ENCODE data around the gene ZACN. TPM values are rescaled to one million over a fixed set of nuclear protein-coding genes. Genes with fewer than 3 reads are reported as not detected.
"Not testable (repeated sequence)": the region's sequence is repeated elsewhere in the genome, so short reads cannot be mapped to it uniquely, and the experiment has no call there.

ZACN gene
- not detected in 2 replicates for total RNA-seq (2014; rRNA removed; shearing (Covaris generic); ENCODE audit: low replicate concordance)

DNA sequence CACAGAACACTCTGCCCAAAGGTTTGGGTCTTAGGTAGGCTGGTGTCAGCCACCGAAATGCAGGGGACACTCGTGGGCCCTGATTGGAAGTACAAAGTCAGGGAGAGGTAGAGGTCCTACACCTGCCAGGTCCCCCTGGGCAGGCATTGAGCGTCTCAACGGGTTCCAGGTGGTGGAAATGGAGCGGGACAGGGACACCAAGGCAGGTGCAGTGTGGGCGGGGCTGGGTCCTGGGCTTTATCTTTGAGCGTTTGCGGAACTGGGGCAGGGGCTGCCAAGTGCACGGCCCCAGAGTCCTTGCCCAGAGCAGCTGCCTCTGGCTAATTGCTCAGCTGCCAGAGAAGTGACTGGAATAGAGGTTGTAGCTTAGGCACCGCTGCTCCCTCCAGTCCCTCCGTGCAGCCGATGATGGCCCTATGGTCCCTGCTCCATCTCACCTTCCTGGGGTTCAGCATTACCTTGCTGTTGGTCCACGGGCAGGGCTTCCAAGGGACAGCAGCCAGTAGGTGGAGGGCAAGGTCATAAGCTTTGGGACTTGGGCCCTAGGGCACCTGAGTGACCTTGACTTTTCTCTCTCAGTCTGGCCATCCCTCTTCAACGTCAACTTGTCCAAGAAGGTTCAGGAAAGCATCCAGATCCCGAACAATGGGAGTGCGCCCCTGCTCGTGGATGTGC lies at the start of gene ZACN:
Gene ZACN, plus strand, starts transcription at position 323 of the 675 bp plus-strand sequence. Its CDS starts 83 bp downstream, at position 406.
- H3K4me3 ChIP-seq, result no peak within 1 kb of the TSS
- H3K36me3 ChIP-seq, result peaks cover 5% of the 10 kb centered on the region
- DNase-seq, result no peak
- peaks cover 65% of the 10 kb centered on the region for H3K27me3 ChIP-seq
- H3K9me3 ChIP-seq, result no peaks in the 10 kb centered on the region

- no peak for DNase-seq
- H3K9me3 ChIP-seq, result no peaks in the 10 kb centered on the region
- no peak overlapping the region for H3K4me3 ChIP-seq
- H3K36me3 ChIP-seq, result no peaks in the 10 kb centered on the region; the same call in 1 of the 2 replicates
- no peaks in the 10 kb centered on the region for H3K27me3 ChIP-seq
Measured at GRCh38 chr17:76032073-76032779, 46.8 kb upstream of the ZACN start.

- Histone ChIP-seq H3K9me3 (no peaks in the 10 kb centered on the region), H3K27me3 (no peaks in the 10 kb centered on the region), H3K4me3 (no peak overlapping the region), H3K36me3 (no peaks in the 10 kb centered on the region; the same call in 1 of the 2 replicates)
- no peak for DNase-seq
Measured at GRCh38 chr17:76032780-76033108, 46.2 kb upstream of the ZACN start.

DNA sequence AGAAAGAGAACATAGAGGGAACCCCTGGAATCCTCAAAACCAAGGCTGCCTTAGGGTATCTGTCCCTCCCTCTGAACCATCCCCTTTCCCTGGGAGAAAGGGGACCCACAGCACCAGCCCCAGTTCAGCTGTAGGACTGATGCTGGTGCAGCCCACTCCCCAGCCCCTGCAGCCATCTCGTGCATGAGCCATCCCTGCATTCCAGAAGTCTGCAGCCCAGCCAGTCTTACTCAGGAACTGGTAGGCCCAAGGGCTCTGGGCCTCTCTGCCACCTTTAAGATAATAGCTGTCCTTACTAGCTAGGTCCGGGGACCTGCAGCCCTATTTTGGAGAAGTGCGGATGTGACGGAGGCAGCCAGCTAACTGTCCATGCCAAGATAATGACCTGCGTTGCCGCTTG lies 45.8 kb upstream of the ZACN start:
- Histone ChIP-seq H3K36me3 (peaks cover 4% of the 10 kb centered on the region), H3K4me3 (no peak overlapping the region), H3K9me3 (no peaks in the 10 kb centered on the region), H3K27me3 (no peaks in the 10 kb centered on the region)
- DNase-seq, result no peak

DNA sequence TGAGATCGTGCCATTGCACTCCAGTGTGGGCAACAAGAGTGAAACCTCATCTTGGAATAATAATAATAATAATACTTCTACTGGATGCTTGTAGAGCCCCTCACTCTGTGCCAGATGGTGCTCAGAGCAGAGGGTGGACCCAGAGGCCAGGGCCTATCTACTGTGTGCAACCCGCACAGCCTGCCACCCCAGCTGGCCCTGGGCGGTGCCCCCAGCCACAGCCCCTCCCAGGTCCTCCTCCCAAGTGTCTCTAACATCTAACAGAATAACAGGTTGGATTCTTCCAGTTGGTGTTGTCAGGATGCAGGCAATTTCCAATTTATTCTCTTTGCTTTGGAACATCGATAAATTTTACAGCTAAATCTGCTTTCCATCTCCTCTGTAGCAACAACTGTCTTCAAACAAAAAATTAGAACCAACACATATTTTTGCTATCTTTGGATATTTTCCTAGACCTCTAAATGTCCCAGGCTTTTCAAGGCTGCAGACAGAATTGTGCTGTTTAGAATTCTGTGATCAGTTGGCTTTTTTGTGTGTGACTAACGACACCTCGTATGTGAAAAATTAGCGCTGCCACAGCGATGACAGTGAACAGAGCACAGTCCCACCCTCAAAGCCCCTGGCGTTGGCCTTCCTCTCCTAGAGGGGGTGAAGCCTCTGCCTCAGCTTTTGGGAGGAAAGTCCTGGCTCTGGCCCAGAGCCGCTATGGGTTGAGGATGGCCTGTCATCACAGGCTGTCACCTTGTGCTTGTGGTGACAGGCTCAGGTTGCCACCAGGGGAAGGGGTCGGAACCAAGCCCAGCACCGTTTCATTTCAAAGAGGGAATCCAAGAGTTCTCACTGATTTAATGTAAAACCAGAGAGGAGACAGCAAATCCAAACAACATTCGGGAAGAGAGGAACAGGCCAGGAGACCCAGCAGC lies 44.3 kb upstream of the ZACN start:
- Histone ChIP-seq H3K36me3 (peaks cover 19% of the 10 kb centered on the region), H3K9me3 (no peaks in the 10 kb centered on the region), H3K4me3 (no peak overlapping the region), H3K27me3 (no peaks in the 10 kb centered on the region)
- DNase-seq, result no peak

DNA sequence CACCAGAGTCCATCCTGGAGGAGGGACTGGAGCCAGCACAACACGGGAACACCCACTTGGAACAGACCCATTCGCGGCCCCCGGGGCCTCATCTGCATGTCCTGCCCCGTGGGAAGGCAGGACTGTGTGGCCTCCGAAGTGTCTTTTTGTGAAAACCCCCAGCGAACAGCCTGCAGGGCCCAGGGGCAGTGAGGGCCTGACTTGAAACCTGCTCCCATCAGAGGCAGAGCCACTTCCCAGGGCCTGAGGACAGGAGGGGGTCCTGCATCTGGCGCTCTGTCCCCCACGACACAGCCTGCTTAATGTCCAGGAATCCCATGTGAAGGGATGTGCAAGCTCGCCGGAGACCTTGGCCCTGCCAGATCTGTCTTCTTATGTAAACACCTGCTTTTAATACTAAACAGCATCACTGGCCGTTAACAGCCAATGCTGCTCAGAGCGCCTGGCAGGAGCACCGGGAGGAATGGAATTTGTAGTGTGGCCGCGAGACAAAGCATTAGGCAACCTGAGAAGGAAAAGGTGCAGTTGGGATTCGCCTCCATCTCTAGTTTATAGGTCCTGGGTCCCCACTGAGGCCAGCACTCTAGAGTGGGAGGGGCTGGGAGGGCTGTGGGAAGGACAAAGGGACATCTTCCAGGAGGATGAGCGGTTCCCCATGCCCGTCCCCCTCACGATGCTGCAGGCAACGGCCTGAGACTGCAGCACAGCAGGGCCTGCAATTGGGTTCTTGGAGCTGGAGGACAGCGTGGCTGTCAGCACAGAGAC lies 42.3 kb upstream of the ZACN start:
- no peak overlapping the region for H3K4me3 ChIP-seq

DNA sequence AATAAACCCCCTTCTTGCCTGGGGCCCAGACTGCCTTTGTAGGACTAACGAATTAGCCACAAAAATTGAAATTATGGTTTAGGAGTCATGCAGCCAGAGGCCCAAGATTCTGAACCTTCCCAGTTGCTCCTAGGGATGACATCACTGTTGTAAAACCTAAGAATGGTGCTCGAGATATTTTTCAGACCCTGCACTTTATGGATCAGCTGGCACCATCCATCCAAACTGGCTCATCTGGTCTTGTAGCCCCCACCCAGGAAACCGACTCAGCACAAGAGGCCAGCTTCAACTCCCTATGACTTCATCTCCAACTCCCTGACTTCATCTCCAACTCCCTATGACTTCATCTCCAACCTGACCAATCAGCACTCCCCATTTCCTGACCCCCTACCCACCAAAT lies 40.9 kb upstream of the ZACN start:
- DNase-seq, result no peak
- peaks cover 53% of the 10 kb centered on the region for H3K36me3 ChIP-seq
- H3K4me3 ChIP-seq, result no peak overlapping the region
- H3K27me3 ChIP-seq, result no peaks in the 10 kb centered on the region
- H3K9me3 ChIP-seq, result no peaks in the 10 kb centered on the region

More for the DNA sequence above, 42.3 kb upstream of the ZACN start:
- Histone ChIP-seq H3K9me3 (no peaks in the 10 kb centered on the region), H3K27me3 (no peaks in the 10 kb centered on the region), H3K36me3 (peaks cover 39% of the 10 kb centered on the region)
- DNase-seq, result no peak

GRCh38 chr17:76039121-76039520 lies 39.9 kb upstream of the ZACN start:
- no peak for DNase-seq
- peaks cover 64% of the 10 kb centered on the region for H3K36me3 ChIP-seq
- H3K27me3 ChIP-seq, result no peaks in the 10 kb centered on the region
- H3K9me3 ChIP-seq, result no peaks in the 10 kb centered on the region
- no peak overlapping the region for H3K4me3 ChIP-seq

DNA sequence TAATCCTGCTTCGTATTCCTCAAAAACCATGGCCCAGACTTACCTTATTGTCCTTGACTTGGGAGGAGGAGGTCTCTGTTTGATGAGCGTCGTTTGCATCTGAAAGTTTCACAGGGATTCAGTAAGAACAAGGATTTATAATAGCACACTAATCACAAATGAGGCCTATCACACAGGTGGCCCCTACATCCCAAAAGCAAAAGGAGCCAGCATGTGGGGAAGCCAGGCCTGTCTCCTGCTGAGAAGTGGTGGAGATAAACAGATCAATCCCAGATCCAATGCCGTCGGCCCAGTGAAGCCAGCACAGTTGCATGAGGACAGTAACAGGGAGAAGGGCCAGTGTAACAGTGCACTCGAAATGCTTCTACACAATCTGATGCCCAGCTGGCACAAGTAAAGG lies 38.6 kb upstream of the ZACN start:
- H3K4me3 ChIP-seq, result no peak overlapping the region
- H3K9me3 ChIP-seq, result no peaks in the 10 kb centered on the region
- no peaks in the 10 kb centered on the region for H3K27me3 ChIP-seq
- H3K36me3 ChIP-seq, result peaks cover 74% of the 10 kb centered on the region
- no peak for DNase-seq

- not testable (repeated sequence) for H3K4me3 ChIP-seq, H3K27me3 ChIP-seq, DNase-seq, H3K9me3 ChIP-seq
- peaks cover 95% of the 10 kb centered on the region for H3K36me3 ChIP-seq
Measured at GRCh38 chr17:76042868-76043267, 36.1 kb upstream of the ZACN start.

DNA sequence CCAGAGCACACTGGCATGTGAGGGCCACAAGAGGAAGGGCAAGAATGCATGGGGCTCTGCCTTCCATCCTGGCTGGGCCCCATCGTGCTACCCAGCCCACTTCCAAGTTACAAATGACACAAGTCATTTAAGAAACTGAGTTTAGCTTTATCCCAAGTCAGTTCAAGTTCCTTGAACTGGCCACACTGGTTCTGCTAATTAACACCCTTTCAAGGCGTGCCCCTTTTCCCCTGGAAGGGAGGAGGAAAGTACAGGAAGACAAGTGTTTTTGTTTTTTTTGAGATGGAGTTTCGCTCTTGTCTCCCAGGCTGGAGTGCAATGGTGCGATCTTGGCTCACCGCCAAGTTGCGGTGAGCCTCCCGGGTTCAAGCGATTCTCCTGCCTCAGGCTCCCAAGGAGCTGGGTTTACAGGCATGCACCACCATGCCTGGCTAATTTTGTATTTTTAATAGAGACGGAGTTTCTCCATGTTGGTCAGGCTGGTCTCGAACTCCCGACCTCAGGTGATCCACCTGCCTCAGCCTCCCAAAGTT lies 34.4 kb upstream of the ZACN start:
- H3K9me3 ChIP-seq, H3K27me3 ChIP-seq, DNase-seq, H3K4me3 ChIP-seq: not testable (repeated sequence)
- H3K36me3 ChIP-seq, result peaks cover 95% of the 10 kb centered on the region

- H3K9me3 ChIP-seq, result no peaks in the 10 kb centered on the region
- no peak for DNase-seq
- H3K36me3 ChIP-seq, result peaks cover 91% of the 10 kb centered on the region
- H3K27me3 ChIP-seq, result no peaks in the 10 kb centered on the region
- no peak overlapping the region for H3K4me3 ChIP-seq
Measured at GRCh38 chr17:76046064-76046463, 32.9 kb upstream of the ZACN start.

GRCh38 chr17:76048025-76048605 lies 30.9 kb upstream of the ZACN start:
- Histone ChIP-seq H3K4me3 (no peak overlapping the region), H3K9me3 (no peaks in the 10 kb centered on the region), H3K36me3 (peaks cover 84% of the 10 kb centered on the region), H3K27me3 (no peaks in the 10 kb centered on the region)
- no peak for DNase-seq

DNA sequence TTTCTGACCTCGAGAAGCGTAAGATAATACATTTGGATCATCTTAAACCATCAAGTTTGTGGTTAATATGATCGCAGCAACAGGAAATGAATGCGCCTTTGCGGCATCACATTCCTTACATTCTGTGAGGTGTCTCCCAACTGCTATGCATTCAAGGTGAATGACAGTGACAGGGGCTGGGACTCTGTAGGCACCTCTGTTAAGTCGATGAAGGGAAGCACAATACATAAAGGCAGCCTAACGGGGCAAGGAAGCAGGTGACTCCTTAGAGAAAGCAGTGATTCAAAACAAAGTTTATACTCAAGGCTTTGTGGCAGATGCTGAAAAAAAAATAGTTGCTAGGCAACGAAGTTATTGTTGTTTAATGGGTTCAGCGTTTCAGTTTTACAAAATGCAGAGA lies 30.3 kb upstream of the ZACN start:
- H3K4me3 ChIP-seq, result no peak overlapping the region
- no peaks in the 10 kb centered on the region for H3K27me3 ChIP-seq
- no peak for DNase-seq
- H3K36me3 ChIP-seq, result peaks cover 82% of the 10 kb centered on the region
- H3K9me3 ChIP-seq, result no peaks in the 10 kb centered on the region

- Histone ChIP-seq H3K27me3 (no peaks in the 10 kb centered on the region), H3K36me3 (peaks cover 82% of the 10 kb centered on the region), H3K9me3 (no peaks in the 10 kb centered on the region), H3K4me3 (no peak overlapping the region)
- DNase-seq, result no peak
Measured at GRCh38 chr17:76049239-76049638, 29.7 kb upstream of the ZACN start.
